Measurements from ENCODE around the gene HOOK2.
A peak's percentile ranks its signal among the peaks of the same experiment; 100 is the strongest.
"Not testable (repeated sequence)": the region's sequence is repeated elsewhere in the genome, so short reads cannot be mapped to it uniquely, and the experiment has no call there.

Gene HOOK2

GRCh38 chr19:12725612-12726011, 49.7 kb downstream of the HOOK2 start:
- H3K4me2 ChIP-seq (ENCODE audit: low read length); DNase-seq; H3K4ac ChIP-seq (ENCODE audit: low read depth, low read length); H2BK15ac ChIP-seq (replicated peaks; ENCODE audit: low read depth); H4K8ac ChIP-seq (ENCODE audit: low read depth, low read length); H3K4me3 ChIP-seq (ENCODE audit: low read length); H3K27ac ChIP-seq (ENCODE audit: low read depth, low read length); H3K36me3 ChIP-seq (ENCODE audit: control insufficient read depth, insufficient read depth, low read length); H3K9ac ChIP-seq (ENCODE audit: low read length); H3K23ac ChIP-seq (ENCODE audit: low read length); H3K4me1 ChIP-seq (ENCODE audit: control insufficient read depth, low read depth, low read length); H3K27me3 ChIP-seq (ENCODE audit: insufficient read depth, low read length, poor library complexity); H3K18ac ChIP-seq (ENCODE audit: low read length); H4K5ac ChIP-seq (ENCODE audit: low read length); H3K79me1 ChIP-seq (ENCODE audit: low read length); H2BK5ac ChIP-seq (ENCODE audit: low read length); H2AK5ac ChIP-seq (ENCODE audit: low read length); H3K56ac ChIP-seq (ENCODE audit: low read length); H2BK120ac ChIP-seq (ENCODE audit: low read depth, low read length): not testable (repeated sequence)
- no CpG with 5 or more reads among the region's 10 CpGs for WGBS (ENCODE audit: extremely low coverage, insufficient coverage, low lambda C conversion rate)
- peaks cover 27% of the 10 kb centered on the region for H3K79me2 ChIP-seq (ENCODE audit: control insufficient read depth, insufficient read depth, low read length)

- H3K56ac ChIP-seq (ENCODE audit: low read length), result peak within 1 kb of the TSS; percentile 97
- no peak within 1 kb of the TSS for H2BK15ac ChIP-seq (replicated peaks; ENCODE audit: low read depth)
- H2AK5ac ChIP-seq (ENCODE audit: low read length), result peak within 1 kb of the TSS; percentile 86
- WGBS (ENCODE audit: extremely low coverage, insufficient coverage, low lambda C conversion rate), result no CpG with 5 or more reads among the region's 28 CpGs
- H3K4me3 ChIP-seq (ENCODE audit: low read length), result peak within 1 kb of the TSS; percentile 80
- H3K23ac ChIP-seq (ENCODE audit: low read length), result peak within 1 kb of the TSS; percentile 1
- H3K27me3 ChIP-seq (ENCODE audit: insufficient read depth, low read length, poor library complexity), result no peaks in the 10 kb centered on the region
- H2BK5ac ChIP-seq (ENCODE audit: low read length), result peak within 1 kb of the TSS; percentile 1
- peak within 1 kb of the TSS; percentile 97 for H3K9ac ChIP-seq (ENCODE audit: low read length)
- H3K27ac ChIP-seq (ENCODE audit: low read depth, low read length), result peak within 1 kb of the TSS; percentile 33
- no peaks in the 10 kb centered on the region for H3K4me1 ChIP-seq (ENCODE audit: control insufficient read depth, low read depth, low read length)
- peak within 1 kb of the TSS; percentile 49 for H3K4ac ChIP-seq (ENCODE audit: low read depth, low read length)
- peak; percentile 91 for DNase-seq
- H3K79me2 ChIP-seq (ENCODE audit: control insufficient read depth, insufficient read depth, low read length), result peaks cover 40% of the 10 kb centered on the region
- peak within 1 kb of the TSS; percentile 91 for H4K8ac ChIP-seq (ENCODE audit: low read depth, low read length)
- peak within 1 kb of the TSS; percentile 34 for H4K5ac ChIP-seq (ENCODE audit: low read length)
- H3K18ac ChIP-seq (ENCODE audit: low read length), result peak within 1 kb of the TSS; percentile 52
- peak within 1 kb of the TSS; percentile 86 for H3K4me2 ChIP-seq (ENCODE audit: low read length)
- H3K36me3 ChIP-seq (ENCODE audit: control insufficient read depth, insufficient read depth, low read length), result peaks cover 3% of the 10 kb centered on the region
- no peak within 1 kb of the TSS for H2BK120ac ChIP-seq (ENCODE audit: low read depth, low read length)
- peaks cover 5% of the 10 kb centered on the region for H3K79me1 ChIP-seq (ENCODE audit: low read length)
Measured at GRCh38 chr19:12723641-12724426, 51.5 kb downstream of the HOOK2 start, which contains the start of gene TNPO2. TNPO2 (minus strand) TSS chr19:12723932; CDS start chr19:12720977, 2,955 bp downstream.

GRCh38 chr19:12723381-12723640, 52.0 kb downstream of the HOOK2 start:
- Histone ChIP-seq H2AK5ac (ENCODE audit: low read length) (peak overlapping the region; percentile 3), H3K79me1 (ENCODE audit: low read length) (peaks cover 7% of the 10 kb centered on the region), H2BK120ac (ENCODE audit: low read depth, low read length) (no peak overlapping the region), H3K36me3 (ENCODE audit: control insufficient read depth, insufficient read depth, low read length) (peaks cover 6% of the 10 kb centered on the region), H4K8ac (ENCODE audit: low read depth, low read length) (peak overlapping the region; percentile 91), H4K5ac (ENCODE audit: low read length) (no peak overlapping the region), H3K27me3 (ENCODE audit: insufficient read depth, low read length, poor library complexity) (no peaks in the 10 kb centered on the region), H3K27ac (ENCODE audit: low read depth, low read length) (peak overlapping the region; percentile 25), H3K4me1 (ENCODE audit: control insufficient read depth, low read depth, low read length) (no peaks in the 10 kb centered on the region), H3K9ac (ENCODE audit: low read length) (peak overlapping the region; percentile 97), H2BK15ac (replicated peaks; ENCODE audit: low read depth) (no peak overlapping the region), H3K79me2 (ENCODE audit: control insufficient read depth, insufficient read depth, low read length) (peaks cover 44% of the 10 kb centered on the region), H2BK5ac (ENCODE audit: low read length) (peak overlapping the region; percentile 1), H3K18ac (ENCODE audit: low read length) (peak overlapping the region; percentile 52), H3K23ac (ENCODE audit: low read length) (peak overlapping the region; percentile 1), H3K56ac (ENCODE audit: low read length) (peak overlapping the region; percentile 97), H3K4me3 (ENCODE audit: low read length) (peak overlapping the region; percentile 80), H3K4me2 (ENCODE audit: low read length) (peak overlapping the region; percentile 70), H3K4ac (ENCODE audit: low read depth, low read length) (peak overlapping the region; percentile 49)
- no peak for DNase-seq
- WGBS (ENCODE audit: extremely low coverage, insufficient coverage, low lambda C conversion rate), result no CpG with 5 or more reads among the region's 7 CpGs

GRCh38 chr19:12722566-12723380, 52.6 kb downstream of the HOOK2 start:
- peak overlapping the region; percentile 99 for H3K9ac ChIP-seq (ENCODE audit: low read length)

GRCh38 chr19:12721656-12722565, 53.4 kb downstream of the HOOK2 start:
- no peak overlapping the region for H2BK15ac ChIP-seq (replicated peaks; ENCODE audit: low read depth)
- peaks cover 8% of the 10 kb centered on the region for H3K79me1 ChIP-seq (ENCODE audit: low read length)
- peak overlapping the region; percentile 80 for H3K23ac ChIP-seq (ENCODE audit: low read length)
- peaks cover 44% of the 10 kb centered on the region for H3K79me2 ChIP-seq (ENCODE audit: control insufficient read depth, insufficient read depth, low read length)
- no peaks in the 10 kb centered on the region for H3K27me3 ChIP-seq (ENCODE audit: insufficient read depth, low read length, poor library complexity)
- H2AK5ac ChIP-seq (ENCODE audit: low read length), result peak overlapping the region; percentile 93
- peak overlapping the region; percentile 20 for H2BK120ac ChIP-seq (ENCODE audit: low read depth, low read length)
- H3K4me3 ChIP-seq (ENCODE audit: low read length), result peak overlapping the region; percentile 92
- peak overlapping the region; percentile 100 for H3K4ac ChIP-seq (ENCODE audit: low read depth, low read length)
- H4K8ac ChIP-seq (ENCODE audit: low read depth, low read length), result no peak overlapping the region
- no CpG with 5 or more reads among the region's 65 CpGs for WGBS (ENCODE audit: extremely low coverage, insufficient coverage, low lambda C conversion rate)
- peak overlapping the region; percentile 98 for H3K18ac ChIP-seq (ENCODE audit: low read length)
- no peak overlapping the region for H2BK5ac ChIP-seq (ENCODE audit: low read length)
- DNase-seq, result peak; percentile 90
- peak overlapping the region; percentile 75 for H3K4me2 ChIP-seq (ENCODE audit: low read length)
- peak overlapping the region; percentile 95 for H3K27ac ChIP-seq (ENCODE audit: low read depth, low read length)
- peak overlapping the region; percentile 96 for H3K56ac ChIP-seq (ENCODE audit: low read length)
- peak overlapping the region; percentile 99 for H3K9ac ChIP-seq (ENCODE audit: low read length)
- H3K36me3 ChIP-seq (ENCODE audit: control insufficient read depth, insufficient read depth, low read length), result peaks cover 6% of the 10 kb centered on the region
- no peaks in the 10 kb centered on the region for H3K4me1 ChIP-seq (ENCODE audit: control insufficient read depth, low read depth, low read length)
- H4K5ac ChIP-seq (ENCODE audit: low read length), result no peak overlapping the region

More at GRCh38 chr19:12722566-12723380, 52.6 kb downstream of the HOOK2 start:
- Histone ChIP-seq H3K27ac (ENCODE audit: low read depth, low read length) (peak overlapping the region; percentile 33), H3K18ac (ENCODE audit: low read length) (peak overlapping the region; percentile 52), H3K27me3 (ENCODE audit: insufficient read depth, low read length, poor library complexity) (no peaks in the 10 kb centered on the region), H2BK120ac (ENCODE audit: low read depth, low read length) (no peak overlapping the region), H2BK5ac (ENCODE audit: low read length) (no peak overlapping the region), H3K4me1 (ENCODE audit: control insufficient read depth, low read depth, low read length) (no peaks in the 10 kb centered on the region), H3K4ac (ENCODE audit: low read depth, low read length) (peak overlapping the region; percentile 38), H2AK5ac (ENCODE audit: low read length) (peak overlapping the region; percentile 86), H4K5ac (ENCODE audit: low read length) (no peak overlapping the region), H3K79me1 (ENCODE audit: low read length) (peaks cover 7% of the 10 kb centered on the region), H2BK15ac (replicated peaks; ENCODE audit: low read depth) (no peak overlapping the region), H3K4me3 (ENCODE audit: low read length) (peak overlapping the region; percentile 92), H3K23ac (ENCODE audit: low read length) (no peak overlapping the region), H3K79me2 (ENCODE audit: control insufficient read depth, insufficient read depth, low read length) (peaks cover 44% of the 10 kb centered on the region), H3K36me3 (ENCODE audit: control insufficient read depth, insufficient read depth, low read length) (peaks cover 6% of the 10 kb centered on the region), H4K8ac (ENCODE audit: low read depth, low read length) (peak overlapping the region; percentile 91), H3K56ac (ENCODE audit: low read length) (peak overlapping the region; percentile 97), H3K4me2 (ENCODE audit: low read length) (peak overlapping the region; percentile 70)
- WGBS (ENCODE audit: extremely low coverage, insufficient coverage, low lambda C conversion rate), result no CpG with 5 or more reads among the region's 32 CpGs
- peak; percentile 100 for DNase-seq
